ENCODE data around the gene BSND. TPM values are rescaled to one million over a fixed set of nuclear protein-coding genes. Genes with fewer than 3 reads are reported as not detected.

The BSND gene
- total RNA-seq, 2 donors from 2014 or later, result not detected

DNA sequence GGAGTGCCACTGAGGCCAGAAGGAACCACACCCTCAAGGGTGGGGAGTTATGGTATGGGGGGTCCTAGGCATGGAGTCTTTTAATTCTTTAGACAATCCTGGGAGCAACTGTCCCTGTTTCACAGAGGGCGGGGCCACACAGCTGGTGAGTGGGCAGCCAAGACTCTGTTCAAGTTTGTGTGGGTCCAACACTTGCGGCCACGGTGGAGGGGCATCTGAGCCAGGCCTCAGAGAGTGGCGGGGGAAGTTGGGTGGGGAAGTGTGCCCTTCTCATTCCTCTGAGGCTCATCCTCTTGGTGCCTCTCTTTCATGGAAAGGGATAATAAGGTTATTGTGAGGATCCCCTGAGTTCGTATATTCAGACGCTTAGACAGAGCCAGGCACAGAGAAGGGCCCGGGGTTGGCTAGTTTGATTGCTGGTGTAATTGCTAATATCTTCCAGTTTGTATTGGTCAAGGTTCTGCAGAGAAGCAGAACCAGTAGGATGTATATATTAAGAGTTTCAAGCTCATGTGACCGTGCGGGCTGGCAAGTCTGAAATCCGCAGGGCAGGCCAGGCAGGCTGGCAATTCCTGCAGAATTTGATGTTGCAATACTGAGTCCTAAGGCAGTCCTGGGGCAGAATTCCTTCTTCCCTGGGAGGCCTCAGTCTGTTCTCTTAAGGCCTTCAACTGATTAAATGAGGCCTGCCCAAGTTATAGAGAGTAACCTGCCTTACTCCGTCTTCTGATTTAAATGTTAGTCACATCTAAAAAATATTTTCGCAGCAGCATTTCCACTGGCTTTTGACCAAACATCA lies 56.5 kb downstream of the BSND start:
- H3K36me3 ChIP-seq, result no peaks in the 10 kb centered on the region
- DNase-seq, result no peak
- no peak overlapping the region for H3K9ac ChIP-seq (ENCODE audit: low read depth in 2 of 2, low read length in 2 of 2)

DNA sequence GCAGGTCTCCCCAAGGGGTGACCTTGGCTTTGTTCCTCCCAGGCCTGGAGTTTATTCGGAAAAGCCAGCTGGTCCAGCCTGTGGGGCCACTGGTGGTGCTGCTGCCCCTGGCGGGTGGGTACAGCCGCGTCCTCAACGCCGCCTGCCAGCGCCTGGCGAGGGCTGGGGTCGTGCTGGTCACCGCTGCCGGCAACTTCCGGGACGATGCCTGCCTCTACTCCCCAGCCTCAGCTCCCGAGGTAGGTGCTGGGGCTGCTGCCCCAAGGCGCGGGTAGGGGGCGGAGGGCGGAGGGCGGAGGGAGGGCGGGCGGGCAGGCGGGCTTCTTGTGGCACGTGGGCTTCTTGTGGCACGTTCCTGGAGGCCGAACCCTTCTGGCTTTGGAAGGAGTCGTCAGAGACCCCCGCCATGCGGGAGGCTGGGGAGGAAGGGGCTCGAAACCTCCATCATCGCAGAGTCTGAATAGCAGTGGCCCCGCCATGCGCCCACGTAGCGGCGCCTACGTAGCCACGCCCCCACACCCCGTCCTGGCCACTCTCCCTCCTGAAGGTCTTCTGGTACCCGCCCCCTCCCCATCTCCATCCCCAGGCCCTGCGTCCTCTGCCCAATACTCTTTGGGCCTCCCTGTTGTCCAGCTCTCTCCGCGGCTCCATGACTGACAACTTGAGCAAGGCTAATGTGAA lies 57.4 kb downstream of the BSND start:
- Histone ChIP-seq H3K27ac (no peak overlapping the region), H3K27me3 (no peaks in the 10 kb centered on the region), H3K4me1 (no peaks in the 10 kb centered on the region), H3K4me3 (no peak overlapping the region), H3K9me3 (no peaks in the 10 kb centered on the region), H3K36me3 (no peaks in the 10 kb centered on the region), H3K9ac (ENCODE audit: low read depth in 2 of 2, low read length in 2 of 2) (no peak overlapping the region)
- intact Hi-C loops (cut with DNase I), result no loop called here
- TF ChIP-seq, protein P1, sequence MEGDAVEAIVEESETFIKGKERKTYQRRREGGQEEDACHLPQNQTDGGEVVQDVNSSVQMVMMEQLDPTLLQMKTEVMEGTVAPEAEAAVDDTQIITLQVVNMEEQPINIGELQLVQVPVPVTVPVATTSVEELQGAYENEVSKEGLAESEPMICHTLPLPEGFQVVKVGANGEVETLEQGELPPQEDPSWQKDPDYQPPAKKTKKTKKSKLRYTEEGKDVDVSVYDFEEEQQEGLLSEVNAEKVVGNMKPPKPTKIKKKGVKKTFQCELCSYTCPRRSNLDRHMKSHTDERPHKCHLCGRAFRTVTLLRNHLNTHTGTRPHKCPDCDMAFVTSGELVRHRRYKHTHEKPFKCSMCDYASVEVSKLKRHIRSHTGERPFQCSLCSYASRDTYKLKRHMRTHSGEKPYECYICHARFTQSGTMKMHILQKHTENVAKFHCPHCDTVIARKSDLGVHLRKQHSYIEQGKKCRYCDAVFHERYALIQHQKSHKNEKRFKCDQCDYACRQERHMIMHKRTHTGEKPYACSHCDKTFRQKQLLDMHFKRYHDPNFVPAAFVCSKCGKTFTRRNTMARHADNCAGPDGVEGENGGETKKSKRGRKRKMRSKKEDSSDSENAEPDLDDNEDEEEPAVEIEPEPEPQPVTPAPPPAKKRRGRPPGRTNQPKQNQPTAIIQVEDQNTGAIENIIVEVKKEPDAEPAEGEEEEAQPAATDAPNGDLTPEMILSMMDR (IDR thresholded peaks at IDR 0.05), result no peak
- DNase-seq, result no peak

More for the DNA sequence above, 56.5 kb downstream of the BSND start:
- Histone ChIP-seq H3K27me3 (no peaks in the 10 kb centered on the region), H3K27ac (no peak overlapping the region), H3K9me3 (no peaks in the 10 kb centered on the region), H3K4me1 (no peaks in the 10 kb centered on the region), H3K4me3 (no peak overlapping the region)
- TF ChIP-seq, protein P1 (IDR thresholded peaks at IDR 0.05), result no peak
- intact Hi-C loops (cut with DNase I), result no loop called here

DNA sequence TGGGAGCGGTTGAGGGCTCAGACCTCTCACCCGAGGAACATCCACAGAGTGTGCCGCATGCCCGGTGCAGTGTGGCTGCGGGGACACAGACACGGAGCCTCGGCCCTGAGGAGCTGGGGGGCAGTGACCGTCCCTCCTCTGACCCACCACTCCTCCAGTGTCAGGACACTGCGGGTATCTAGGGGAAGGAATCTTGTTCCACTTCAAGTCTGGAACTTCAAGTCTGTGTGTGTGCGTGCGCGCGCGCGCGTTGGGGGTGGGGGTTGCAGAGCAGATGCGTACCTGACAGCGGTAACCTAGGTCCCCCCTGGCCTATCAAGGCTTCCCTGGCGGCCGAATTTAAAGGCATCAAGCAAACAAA lies 57.9 kb downstream of the BSND start:
- H3K9ac ChIP-seq (ENCODE audit: low read depth in 2 of 2, low read length in 2 of 2), result no peak overlapping the region
- H3K27me3 ChIP-seq, result no peaks in the 10 kb centered on the region
- no peak for DNase-seq
- no peaks in the 10 kb centered on the region for H3K36me3 ChIP-seq
- no peak overlapping the region for H3K4me3 ChIP-seq
- no peaks in the 10 kb centered on the region for H3K9me3 ChIP-seq
- no peak overlapping the region for H3K27ac ChIP-seq
- intact Hi-C loops (cut with DNase I), result no loop called here
- no peaks in the 10 kb centered on the region for H3K4me1 ChIP-seq
- TF ChIP-seq, protein P1 (IDR thresholded peaks at IDR 0.05), result no peak

DNA sequence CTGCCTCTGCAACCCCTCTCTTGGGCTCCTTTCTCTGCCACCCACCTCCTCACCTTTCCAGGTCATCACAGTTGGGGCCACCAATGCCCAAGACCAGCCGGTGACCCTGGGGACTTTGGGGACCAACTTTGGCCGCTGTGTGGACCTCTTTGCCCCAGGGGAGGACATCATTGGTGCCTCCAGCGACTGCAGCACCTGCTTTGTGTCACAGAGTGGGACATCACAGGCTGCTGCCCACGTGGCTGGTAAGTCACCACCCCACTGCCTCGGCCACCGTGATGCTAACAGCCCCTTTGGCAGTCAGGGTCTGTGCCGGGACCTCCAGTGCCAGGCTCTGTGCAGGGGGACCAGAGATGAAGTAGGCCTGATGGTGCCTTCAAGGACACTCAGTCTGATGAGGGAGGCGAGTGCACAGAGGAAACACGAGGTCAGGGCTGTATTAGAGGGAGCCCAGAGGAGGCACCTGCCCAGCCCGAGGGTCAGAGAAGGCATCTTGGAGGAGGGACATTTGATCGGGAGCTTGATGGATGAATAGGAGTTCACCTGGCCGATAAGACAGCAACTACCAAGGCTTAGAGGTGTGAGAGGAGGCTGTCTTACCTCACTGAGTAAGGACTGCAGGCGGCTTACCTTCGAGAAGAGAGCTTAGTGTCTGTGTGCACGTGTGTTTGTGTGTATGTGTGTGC lies 58.7 kb downstream of the BSND start:
- H3K4me1 ChIP-seq, result no peaks in the 10 kb centered on the region
- H3K27me3 ChIP-seq, result no peaks in the 10 kb centered on the region
- H3K9me3 ChIP-seq, result no peaks in the 10 kb centered on the region
- no peak overlapping the region for H3K4me3 ChIP-seq
- no peak for DNase-seq
- intact Hi-C loops (cut with DNase I), result no loop called here
- no peak overlapping the region for H3K9ac ChIP-seq (ENCODE audit: low read depth in 2 of 2, low read length in 2 of 2)
- TF ChIP-seq, protein P1 (IDR thresholded peaks at IDR 0.05), result no peak
- no peaks in the 10 kb centered on the region for H3K36me3 ChIP-seq
- no peak overlapping the region for H3K27ac ChIP-seq

DNA sequence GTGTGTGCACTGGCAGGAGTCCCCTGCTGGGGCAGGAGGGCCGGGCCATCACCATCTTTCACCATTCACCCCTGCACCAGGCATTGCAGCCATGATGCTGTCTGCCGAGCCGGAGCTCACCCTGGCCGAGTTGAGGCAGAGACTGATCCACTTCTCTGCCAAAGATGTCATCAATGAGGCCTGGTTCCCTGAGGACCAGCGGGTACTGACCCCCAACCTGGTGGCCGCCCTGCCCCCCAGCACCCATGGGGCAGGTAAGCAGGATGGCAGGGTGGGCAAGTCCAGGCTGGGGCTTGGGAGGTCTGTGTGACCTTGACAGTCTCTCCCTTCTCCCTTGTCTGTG lies 59.2 kb downstream of the BSND start:
- no peaks in the 10 kb centered on the region for H3K36me3 ChIP-seq
- H3K9ac ChIP-seq (ENCODE audit: low read depth in 2 of 2, low read length in 2 of 2), result no peak overlapping the region
- intact Hi-C loops (cut with DNase I), result no loop called here
- no peak overlapping the region for H3K4me3 ChIP-seq
- H3K27ac ChIP-seq, result no peak overlapping the region
- H3K9me3 ChIP-seq, result no peaks in the 10 kb centered on the region
- H3K4me1 ChIP-seq, result no peaks in the 10 kb centered on the region
- TF ChIP-seq, protein P1 (IDR thresholded peaks at IDR 0.05), result no peak
- H3K27me3 ChIP-seq, result no peaks in the 10 kb centered on the region
- no peak for DNase-seq

All from colonic mucosa (tissue), 4 donors.